ENCODE data around the gene USP6.
"Not testable (repeated sequence)": the region's sequence is repeated elsewhere in the genome, so short reads cannot be mapped to it uniquely, and the experiment has no call there.

Gene USP6

DNA sequence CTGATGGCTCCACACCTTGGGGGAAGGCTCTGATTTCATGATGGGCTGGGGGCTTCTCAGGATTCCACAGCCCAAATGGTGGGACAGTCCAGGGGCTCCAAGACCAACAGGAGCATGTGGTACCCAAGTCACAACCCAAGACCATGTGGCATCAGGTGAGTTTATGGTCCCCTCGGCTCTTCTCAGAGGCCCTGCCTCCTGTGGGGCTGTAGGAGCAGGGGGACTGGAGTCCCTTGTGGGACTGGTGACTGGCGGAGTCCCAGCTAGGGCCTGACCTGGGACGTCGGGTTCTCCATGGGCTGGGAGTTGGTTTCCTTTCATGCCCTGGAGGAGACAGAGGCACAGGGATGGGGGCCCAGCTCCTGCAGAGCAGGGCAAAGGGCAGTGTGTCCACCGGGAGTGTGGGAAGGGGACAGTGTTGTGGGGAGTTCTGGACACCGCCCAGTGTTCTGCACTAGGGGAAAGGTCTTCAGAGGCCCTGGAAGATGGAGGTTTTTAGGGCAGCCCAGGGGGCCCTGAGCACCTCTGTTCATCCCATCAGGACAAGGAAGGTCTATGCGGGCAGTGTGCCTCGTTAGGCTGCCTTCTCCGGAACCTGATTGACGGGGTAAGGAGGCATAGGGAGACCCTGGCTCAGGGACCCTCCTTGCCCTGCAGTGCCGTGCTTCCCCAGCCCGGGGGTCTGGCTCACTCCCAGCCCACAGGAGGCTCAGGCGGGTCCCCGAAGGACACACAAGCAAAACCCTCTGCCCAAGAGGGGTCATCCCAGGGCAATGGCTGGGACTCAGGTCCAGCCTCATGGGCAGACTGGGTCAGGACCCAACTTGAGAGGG lies 21.0 kb downstream of the USP6 start:
- not testable (repeated sequence) for DNase-seq

DNA sequence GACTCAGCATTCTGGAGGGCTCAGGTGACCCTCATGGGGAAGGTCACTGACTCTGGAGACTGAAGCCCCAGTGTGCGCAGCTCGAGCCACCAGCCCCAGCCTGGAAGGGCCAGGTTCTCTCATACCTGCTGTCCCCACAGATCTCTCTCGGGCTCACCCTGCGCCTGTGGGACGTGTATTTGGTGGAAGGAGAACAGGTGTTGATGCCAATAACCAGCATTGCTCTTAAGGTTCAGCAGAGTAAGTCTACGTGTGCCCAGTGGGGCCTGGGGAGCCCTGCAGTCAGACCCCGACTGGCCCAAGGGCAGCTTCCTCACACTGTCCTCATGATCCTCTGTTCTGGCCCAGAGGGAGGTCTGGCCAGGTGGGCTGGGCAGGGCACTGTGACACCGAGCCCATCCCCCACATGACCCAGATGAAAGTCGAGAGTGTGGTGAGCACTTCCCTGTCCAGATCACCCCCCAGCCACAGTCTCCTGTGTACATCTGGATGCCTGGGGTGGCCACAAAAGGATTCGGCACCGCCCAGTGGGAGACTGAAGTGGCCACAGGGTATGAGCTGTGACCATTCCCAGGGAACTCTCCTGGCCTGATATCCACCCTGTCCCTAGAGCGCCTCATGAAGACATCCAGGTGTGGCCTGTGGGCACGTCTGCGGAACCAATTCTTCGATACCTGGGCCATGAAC lies 21.8 kb downstream of the USP6 start:
- not testable (repeated sequence) for DNase-seq

GRCh38 chr17:5138198-5138544 lies 22.3 kb downstream of the USP6 start:
- not testable (repeated sequence) for DNase-seq

DNA sequence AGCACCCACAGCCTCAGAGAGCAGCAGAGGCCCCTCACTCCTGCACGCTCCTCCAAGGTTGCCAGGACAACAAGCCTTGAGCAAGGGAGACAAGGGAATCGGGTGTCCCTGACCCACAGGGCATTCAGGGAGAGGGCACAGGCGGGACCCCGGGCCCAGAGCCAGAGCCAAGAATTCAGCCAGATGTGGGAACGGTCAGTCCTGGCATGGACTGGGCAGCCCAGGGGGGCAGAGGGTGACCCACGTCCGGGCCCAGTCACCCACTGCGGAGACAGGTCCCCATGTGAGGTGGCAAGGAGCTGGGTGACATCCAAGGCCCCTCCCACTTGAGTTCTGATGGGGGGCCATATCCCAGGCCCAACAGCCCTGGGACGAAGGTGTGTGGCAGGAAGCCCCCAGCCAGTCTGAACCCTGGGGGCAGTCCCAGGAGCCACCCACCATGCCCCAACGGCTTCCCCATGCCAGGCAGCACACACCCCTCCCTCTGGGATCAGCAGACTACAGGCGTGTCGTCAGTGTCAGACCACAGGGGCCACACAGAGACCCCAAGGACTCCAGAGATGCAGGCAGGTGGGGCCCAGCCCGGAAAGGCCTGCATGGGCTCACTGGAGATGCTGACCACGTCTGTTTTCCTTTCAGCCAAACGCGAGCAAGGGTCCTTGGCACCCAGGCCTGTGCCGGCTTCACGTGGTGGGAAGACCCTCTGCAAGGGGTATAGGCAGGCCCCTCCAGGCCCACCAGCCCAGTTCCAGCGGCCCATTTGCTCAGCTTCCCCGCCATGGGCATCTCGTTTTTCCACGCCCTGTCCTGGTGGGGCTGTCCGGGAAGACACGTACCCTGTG lies 23.0 kb downstream of the USP6 start:
- no peak for DNase-seq

GRCh38 chr17:5139458-5139732 lies 23.6 kb downstream of the USP6 start:
- no peak for DNase-seq

- DNase-seq = not testable (repeated sequence)
Measured at GRCh38 chr17:5142877-5143276, 27.0 kb downstream of the USP6 start.

DNA sequence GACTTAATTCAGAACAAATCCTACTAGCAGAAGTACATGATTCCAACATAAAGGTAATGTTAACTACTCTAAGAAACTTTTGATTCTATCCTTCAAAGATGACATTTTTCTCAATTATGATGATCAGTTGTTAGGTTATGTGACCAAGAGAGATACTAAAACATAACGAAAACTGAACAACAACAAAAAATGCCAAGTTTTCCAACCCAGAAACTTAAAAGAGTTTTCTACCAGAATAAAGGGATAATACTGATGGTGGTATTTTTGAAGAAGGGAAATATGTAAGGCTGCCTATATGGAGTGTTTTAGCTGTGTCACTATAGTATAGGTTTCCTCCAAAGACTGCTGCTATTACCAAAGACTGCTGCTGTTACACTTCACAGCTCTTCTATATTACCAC lies 30.3 kb downstream of the USP6 start:
- not testable (repeated sequence) for DNase-seq

DNA sequence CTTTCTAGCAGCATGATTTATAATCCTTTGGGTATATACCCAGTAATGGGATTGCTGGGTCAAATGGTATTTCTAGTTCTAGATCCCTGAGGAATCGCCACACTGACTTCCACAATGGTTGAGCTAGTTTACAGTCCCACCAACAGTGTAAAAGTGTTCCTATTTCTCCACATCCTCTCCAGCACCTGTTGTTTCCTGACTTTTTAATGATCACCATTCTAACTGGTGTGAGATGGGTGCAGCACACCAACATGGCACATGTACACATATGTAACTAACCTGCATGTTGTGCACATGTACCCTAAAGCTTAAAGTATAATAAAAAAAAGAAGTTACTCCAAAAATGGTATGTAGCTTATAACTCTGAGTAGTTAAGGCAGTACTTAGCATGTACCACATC lies 44.9 kb downstream of the USP6 start:
- DNase-seq = not testable (repeated sequence)

- not testable (repeated sequence) for DNase-seq
Measured at GRCh38 chr17:5161793-5162192, 46.0 kb downstream of the USP6 start.

DNA sequence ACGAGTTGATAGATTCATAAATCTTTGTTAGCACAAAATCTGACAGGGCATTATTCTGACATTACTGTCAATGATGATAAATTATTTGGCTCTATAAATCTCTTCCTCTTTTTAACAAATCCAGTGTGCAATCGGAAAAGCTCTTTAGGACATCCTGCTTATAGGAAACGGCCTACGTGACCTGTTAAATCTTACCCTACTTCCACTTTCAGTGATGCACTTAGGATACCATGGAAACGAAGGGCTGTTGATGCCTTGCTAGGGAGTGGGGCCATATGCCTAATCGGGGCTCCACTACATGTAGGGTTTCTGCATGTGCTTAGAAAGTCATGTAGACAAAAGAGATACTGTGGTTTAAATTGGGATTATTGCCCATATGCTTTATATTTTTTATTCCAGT lies 48.6 kb downstream of the USP6 start:
- DNase-seq = no peak

DNA sequence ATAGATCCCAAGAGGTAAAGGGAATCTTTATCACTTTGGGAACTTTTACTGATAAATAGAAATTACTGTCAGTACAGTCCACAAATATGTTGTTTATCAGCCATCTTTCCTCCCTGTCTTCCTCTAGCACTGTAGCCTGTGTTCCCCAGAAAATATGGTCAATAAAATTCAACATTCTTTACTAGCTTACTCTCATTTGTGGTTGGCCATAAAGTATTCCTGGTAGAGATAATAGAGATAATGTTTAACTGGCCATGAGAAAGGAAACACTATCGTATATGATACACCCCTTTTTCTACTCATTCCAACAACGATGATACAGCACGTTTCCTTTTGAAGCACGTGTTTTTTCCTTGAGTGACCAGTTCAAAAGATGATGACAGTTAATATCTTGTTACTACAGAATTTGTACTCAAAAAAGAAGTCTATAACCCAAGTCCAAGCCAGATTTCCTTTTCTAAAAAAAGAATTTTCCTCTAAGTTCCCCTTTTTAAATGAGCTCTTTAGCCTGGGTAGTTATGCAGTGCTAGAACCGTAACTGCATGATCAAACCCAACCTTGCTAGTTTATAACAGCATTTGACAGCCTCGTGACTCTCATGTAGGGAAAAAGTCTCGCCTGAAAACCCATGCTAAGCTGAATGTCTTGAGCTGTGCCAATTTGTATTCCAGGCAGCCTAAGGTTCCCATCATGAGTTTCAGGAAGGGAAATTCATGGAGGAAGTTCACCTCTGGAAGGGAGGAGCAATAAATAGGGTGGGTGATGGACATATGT lies 50.1 kb downstream of the USP6 start:
- peak; percentile 85 for DNase-seq

- not testable (repeated sequence) for DNase-seq
Measured at GRCh38 chr17:5175027-5175426, 59.2 kb downstream of the USP6 start.

- DNase-seq = no peak
Measured at GRCh38 chr17:5179003-5179402, 63.2 kb downstream of the USP6 start.

DNA sequence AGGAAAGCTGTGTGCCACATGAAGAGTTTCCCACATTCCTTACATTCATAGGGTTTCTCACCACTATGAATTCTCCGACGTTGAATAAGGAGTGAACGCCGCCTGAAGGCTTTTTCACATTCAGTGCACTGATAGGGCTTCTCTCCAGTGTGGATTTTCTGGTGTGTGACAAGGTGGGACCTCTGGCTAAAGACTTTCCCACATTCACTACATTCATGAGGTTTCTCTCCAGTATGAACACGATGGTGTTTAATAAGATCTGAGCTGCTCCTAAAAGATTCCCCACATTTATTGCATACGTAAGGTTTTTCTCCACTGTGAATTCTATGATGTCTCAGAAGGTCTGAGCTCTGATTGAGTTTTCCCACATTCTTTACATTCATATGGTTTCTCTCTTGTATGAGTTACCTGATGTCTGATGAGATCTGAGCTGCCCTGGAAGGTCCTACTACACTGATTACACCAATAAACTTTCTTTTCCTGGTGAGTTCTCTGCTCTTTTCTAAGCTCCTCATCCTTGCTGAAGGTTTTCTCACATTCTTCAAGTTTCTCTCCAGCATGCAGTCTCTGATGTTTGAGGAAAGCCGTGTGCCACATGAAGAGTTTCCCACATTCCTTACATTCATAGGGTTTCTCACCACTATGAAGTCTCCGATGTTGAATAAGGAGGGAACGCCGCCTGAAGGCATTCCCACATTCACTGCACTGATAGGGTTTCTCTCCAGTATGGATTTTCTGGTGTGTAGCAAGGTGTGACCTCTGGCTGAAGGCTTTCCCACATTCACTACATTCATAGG lies 65.9 kb downstream of the USP6 start:
- no peak for DNase-seq

- DNase-seq = no peak
Measured at GRCh38 chr17:5182597-5183409, 67.0 kb downstream of the USP6 start.

DNA sequence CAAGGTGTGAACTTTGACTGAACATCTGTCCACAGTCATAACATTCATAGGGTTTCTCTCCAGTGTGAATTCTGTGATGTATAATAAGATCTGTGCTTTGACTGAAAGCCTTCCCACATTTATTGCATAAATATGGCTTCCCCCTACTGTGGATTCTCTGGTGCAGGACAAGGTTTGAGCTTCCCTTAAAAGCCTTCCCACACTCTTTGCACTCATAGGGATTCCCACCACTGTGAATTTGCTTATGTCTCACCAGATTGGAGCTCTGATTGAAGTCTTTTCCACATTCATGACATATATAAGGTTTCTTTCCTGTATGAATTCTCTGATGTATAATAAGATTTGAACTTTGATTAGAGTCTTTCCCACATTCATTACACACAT lies 67.6 kb downstream of the USP6 start:
- DNase-seq = no peak

DNA sequence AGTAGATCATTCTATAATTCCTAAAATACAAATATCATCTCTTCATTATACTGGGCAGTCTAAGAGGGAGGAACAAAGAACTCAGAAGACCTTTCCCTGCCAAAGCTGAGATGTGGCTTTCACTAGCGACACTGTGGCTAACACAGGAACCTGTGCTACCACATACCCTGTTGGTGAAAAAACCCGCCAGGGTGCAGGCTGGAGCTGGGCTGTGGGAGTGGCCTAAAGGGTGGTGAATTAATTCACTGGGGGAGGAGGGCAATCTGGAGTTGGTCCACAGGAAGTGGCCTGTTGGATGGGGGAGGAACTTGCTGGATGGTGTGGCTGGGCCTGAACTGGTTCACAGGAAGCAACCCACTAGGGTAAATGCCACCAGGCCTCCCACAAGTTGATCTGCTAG lies 68.5 kb downstream of the USP6 start:
- no peak for DNase-seq

GRCh38 chr17:5191541-5192417 lies 75.9 kb downstream of the USP6 start, which contains the start of gene ZNF594:
TSS of gene ZNF594 (minus strand) at chr17:5191868. CDS start at chr17:5184256, 7,612 bp downstream.
- DNase-seq = peak; percentile 97

- DNase-seq = no peak
Measured at GRCh38 chr17:5194346-5194745, 78.5 kb downstream of the USP6 start.

- no peak for DNase-seq
Measured at GRCh38 chr17:5198472-5198871, 82.6 kb downstream of the USP6 start.
